M059J (cell line): ENCODE results near the gene NR1D1. TPM values are rescaled to one million over a fixed set of nuclear protein-coding genes. Genes with fewer than 3 reads are reported as not detected.

Source experiments
- DNase-seq: peaks from one replicate; pipeline ENCODE4 v3.0.0-alpha.2; 2012; ENCODE audit warnings: low read depth
- total RNA-seq: library from RNA; depleted of rRNA; stranded (reverse); fragments of >200 nt; shearing (Covaris generic); gene quantifications from 2 replicates; pipeline ENCODE4 v1.2.3, GENCODE V29; 2014

The NR1D1 gene
- total RNA-seq, 1 experiment from 2014 or later: 5.7 TPM

- peak; percentile 94 for DNase-seq
These were observed 11.1 kb upstream of the NR1D1 start for GRCh38 chr17:40111221-40112128.

GRCh38 chr17:40110026-40110845 lies 9.8 kb upstream of the NR1D1 start:
- DNase-seq: no peak

- DNase-seq: no peak
These were observed 8.8 kb upstream of the NR1D1 start for GRCh38 chr17:40108970-40109824.

GRCh38 chr17:40107522-40108174 lies 7.3 kb upstream of the NR1D1 start:
- DNase-seq: no peak

- no peak for DNase-seq
These were observed 6.6 kb upstream of the NR1D1 start for GRCh38 chr17:40106760-40107521.

DNA sequence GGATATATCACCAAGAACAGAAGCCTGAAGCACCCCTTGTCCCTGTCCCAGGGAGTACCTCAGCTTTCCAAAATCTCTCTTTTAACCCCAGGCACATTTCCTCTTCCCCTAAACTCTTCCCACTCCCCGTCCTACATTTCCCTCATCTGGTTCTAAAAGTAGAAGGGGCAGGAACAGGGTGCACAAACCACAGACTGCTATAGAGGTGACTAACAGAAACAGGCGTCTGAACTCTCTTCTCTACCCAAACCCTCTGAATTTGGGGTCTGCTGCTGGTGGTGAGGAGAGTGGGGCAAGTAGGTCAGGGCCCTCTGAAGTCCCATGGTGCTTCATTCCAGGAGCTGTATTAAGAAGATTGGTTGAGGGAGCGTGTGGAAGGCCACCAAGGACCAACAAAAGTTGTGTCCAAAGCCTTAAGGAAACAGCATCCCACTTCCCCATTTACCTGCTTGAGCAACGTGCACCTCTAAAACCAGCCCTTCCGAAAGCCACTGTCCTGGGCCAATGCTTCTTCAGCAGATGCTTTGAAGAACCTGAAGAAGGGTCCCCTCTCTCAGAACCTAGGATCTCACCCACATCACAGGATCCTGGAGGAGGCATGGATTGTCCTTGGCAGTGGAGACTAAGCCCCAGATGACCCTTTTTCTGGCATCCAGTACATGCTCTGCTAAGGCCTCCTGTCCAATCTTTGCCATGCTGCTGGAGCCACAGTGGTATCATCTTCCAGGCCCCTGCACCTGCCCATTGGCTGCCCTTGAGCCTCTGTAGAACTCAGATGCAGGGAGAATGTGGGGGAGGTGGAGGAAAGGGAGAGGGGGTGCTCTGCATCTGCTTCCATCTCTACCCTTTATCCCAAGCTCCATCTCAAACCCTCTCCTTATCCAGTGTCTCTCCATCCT lies 5.7 kb upstream of the NR1D1 start:
- no peak for DNase-seq

GRCh38 chr17:40104594-40105486 lies 4.5 kb upstream of the NR1D1 start:
- DNase-seq: no peak

DNA sequence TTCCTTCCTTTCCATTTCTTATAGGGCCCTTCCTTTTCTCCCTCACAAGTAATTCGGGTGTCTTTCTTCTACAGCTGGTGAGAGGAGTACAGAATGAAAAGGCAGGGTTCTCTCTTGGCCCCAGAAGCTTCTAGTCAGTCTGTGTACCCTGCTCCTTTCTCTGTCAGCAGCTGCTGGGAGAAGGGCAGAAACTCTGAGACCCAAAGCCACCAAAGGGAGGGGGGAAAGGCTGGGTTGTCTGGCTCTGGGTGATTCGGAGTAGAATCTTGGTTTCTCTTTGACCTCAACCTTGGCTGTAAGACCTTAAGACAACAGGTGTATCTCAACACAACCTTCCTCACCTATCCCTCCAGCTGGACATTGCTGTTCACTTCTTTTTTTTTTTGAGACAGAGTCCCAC lies 3.3 kb upstream of the NR1D1 start:
- DNase-seq: no peak

GRCh38 chr17:40103071-40103661 lies 2.8 kb upstream of the NR1D1 start:
- no peak for DNase-seq

DNA sequence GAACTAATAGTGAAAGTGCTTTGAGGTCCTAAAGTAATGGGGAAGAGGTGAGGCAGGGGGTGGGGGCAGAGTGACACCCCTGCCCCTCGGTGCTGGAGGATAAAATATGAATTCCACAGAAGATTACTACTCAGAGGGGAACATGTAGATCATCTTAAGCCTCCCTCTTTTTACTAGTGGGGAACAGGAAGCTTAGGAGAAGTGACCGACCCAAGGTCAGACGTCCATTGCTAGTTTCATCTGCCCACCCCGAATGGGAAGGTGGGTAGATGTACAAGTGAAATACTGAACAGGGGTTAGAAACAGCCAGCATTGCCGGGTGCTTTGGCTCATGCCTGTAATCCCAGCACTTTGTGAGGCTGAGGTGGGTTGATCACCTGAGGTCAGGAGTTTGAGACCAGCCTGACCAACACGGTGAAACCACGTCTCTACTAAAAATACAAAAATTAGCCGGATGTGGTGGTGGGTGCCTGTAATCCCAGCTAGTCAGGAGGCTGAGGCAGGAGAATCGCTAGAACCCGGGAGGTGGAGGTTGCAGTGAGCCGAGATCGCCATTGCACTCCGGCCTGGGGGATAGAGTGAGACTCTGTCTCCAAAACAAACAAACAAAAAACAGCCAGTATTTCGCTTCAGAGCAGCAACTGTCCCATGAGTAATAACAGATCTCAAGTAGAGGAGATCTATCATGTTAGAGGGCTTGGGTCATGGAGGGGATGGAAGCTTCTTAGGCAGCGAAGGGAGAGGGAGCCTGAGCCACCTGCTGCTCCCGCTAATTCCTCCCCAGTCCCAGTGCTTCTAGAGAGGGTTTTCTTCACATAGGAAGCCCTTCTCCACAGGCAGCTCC lies 1.2 kb upstream of the NR1D1 start:
- no peak for DNase-seq

DNA sequence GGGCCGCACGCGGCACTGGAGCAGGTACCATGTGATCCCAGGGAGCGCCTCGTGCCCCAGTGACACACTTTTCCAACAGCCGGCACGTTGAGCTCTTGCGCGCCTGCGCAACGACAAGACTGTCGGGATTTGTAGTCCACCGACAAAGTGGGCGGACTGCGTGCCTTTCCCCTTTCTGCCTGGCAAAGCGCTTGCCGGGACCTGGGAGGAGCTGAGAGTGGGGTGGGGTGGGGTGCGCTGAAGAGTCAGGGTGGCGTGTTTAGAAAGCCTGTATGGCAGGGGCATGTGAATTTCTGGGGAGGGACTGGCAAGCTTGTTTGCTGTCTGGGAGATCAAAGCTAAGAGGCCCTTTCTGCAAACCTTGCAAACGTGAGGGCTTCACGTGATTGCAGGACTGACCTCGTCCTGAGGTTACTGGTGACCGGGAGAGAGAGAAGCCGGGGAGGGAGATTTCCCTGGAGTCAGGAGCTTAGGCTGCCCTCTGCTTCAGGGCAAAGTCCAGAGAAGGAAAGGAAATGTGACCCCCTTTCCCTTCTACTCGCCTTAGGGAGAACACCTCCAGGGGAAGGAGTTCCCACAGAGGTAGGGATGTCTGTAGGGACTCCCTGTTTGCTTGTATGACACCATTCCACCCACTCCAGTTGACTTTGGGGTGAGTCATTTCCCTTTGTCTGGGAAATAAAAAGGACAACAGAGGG lies 429 bp upstream of the NR1D1 start:
- DNase-seq: peak; percentile 98

DNA sequence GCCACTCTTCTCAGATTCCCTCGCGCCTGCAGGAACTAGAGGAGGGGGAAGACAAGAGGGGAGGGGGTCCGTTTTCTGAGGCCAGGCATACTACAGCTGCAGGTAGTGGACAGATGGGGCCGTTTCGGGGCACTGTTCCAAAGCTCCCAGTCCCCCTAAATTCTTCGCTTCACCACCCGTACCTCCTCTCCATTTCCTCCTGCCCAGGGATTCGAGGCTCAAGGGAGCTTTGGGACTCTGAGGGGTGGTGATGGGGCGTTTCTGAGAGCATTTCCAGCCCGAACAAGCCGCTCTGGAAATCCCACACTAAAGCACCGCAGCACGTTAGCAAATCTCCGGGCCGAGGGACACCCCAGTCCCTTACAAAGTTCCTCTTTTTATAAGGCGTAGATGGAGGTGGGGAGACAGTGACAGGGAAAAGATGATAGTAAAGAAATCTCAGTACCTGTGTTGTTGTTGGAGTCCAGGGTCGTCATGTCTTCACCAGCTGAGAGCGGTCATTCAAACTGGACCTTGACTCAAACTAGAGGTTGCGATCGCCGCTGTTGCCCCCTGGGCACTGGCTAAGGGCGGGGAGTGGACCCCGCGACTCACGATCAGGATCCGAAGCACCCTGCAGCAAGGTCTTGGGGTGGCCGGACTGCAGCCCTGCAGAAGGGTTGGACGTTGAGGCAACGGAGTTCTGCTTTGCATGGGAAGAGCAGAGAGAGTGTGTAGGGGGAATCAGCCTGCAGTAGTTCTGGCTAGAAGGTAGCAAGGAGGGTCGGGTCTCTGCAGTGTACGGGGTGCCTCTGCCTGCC lies 570 bp downstream of the NR1D1 start:
- peak; percentile 33 for DNase-seq

- DNase-seq: peak; percentile 99
These were observed 1.4 kb downstream of the NR1D1 start for GRCh38 chr17:40098846-40099618.

DNA sequence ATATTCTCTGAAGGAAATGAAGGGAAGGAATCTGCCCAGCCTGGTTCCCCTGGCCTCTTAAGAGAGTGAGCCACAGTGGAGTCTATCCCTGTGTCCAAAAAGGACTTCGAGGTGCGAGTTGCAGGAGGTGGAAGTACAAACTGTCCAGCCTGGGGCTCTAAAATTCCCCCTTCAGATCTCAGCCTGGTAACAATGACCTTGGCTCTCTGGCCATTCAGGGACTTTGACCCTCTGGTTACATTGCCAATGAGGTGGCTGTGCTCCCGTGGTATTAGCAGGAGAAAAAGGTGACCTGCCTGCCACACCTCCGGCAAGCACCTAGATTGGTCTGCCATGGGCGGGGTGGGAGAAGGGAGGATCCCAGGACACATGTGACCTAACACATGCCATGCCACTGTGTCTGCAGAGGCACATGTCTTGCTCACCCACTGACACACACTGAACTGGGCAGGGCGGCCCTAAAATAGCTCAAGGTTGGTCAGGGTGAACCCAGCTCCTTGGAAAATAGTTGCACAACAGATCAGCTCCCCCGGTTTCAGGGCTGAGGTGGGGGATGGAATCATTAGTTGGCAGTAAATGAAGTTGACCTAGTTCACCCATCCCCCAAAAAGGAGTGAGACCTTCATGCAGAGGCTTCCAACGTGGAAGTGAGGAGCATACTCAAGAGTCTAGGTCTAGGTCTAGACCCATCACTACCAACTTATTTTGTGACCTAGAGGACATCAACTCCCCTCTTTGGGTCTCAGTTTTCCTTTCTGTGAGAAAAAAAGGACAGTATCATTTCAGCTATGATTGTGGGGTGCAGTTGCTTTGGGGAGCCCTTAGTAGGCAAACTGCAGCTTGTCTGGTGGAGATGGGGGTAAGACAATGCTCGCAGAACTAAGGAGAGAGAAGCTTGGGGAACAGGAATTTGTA lies 2.2 kb downstream of the NR1D1 start:
- DNase-seq: peak; percentile 38
